Fibroblast of lung (primary cell): ENCODE measurements around the gene TSPAN9. TPM values are rescaled to one million over a fixed set of nuclear protein-coding genes. Genes with fewer than 3 reads are reported as not detected.

Source experiments
- DNase-seq, 2 donors: peaks; one replicate each; pipeline versions ENCODE4 v3.0.0 to v3.0.0-alpha.2; 2010; ENCODE audit warnings: low read depth in 2 of 2
- H2AFZ ChIP-seq: 2 replicates; pipeline ENCODE4 v1.5.1; 2012; ENCODE audit warnings: low read length, control low read depth, inconsistent platforms
- H3K27ac ChIP-seq: 2 replicates; pipeline ENCODE4 v1.5.1; 2011; ENCODE audit warnings: low read length, control low read depth; ENCODE audit not compliant: insufficient read depth
- H3K27me3 ChIP-seq: 2 replicates; pipeline ENCODE4 v1.5.1; 2011; ENCODE audit warnings: mild to moderate bottlenecking, low read length; ENCODE audit not compliant: control insufficient read depth, insufficient read depth
- H3K36me3 ChIP-seq: 2 replicates; pipeline ENCODE4 v1.5.1; 2011; ENCODE audit warnings: low read length; ENCODE audit not compliant: control insufficient read depth, insufficient read depth
- H3K4me1 ChIP-seq: 2 replicates; pipeline ENCODE4 v1.5.1; 2011; ENCODE audit warnings: low read length; ENCODE audit not compliant: control insufficient read depth, insufficient read depth; ENCODE audit errors: extremely low read depth
- H3K4me2 ChIP-seq: 2 replicates; pipeline ENCODE4 v1.5.1; 2011; ENCODE audit warnings: low read length, control low read depth; ENCODE audit not compliant: insufficient read depth; ENCODE audit errors: extremely low read depth
- H3K4me3 ChIP-seq, 4 experiments: fragments of 200-600 bp in 1 of 4; sonication (generic) in 1 of 4; replicated peaks in 1 of 4; 2 replicates each; pipeline ENCODE4 v1.5.1; 2011 to 2016; ENCODE audit warnings: low read length in 4 of 4, low read depth in 3 of 4, mild to moderate bottlenecking in 3 of 4, control low read depth in 2 of 4, inconsistent platforms in 1 of 4, mixed read lengths in 1 of 4; ENCODE audit not compliant: insufficient read depth in 1 of 4; ENCODE audit errors: control extremely low read depth in 1 of 4
- H3K79me2 ChIP-seq: 2 replicates; pipeline ENCODE4 v1.5.1; 2012; ENCODE audit warnings: mild to moderate bottlenecking, low read length, inconsistent platforms; ENCODE audit not compliant: control insufficient read depth, insufficient read depth
- H3K9ac ChIP-seq: 2 replicates; pipeline ENCODE4 v1.5.1; 2011; ENCODE audit warnings: mild to moderate bottlenecking, low read length, control low read depth; ENCODE audit not compliant: insufficient read depth
- H3K9me3 ChIP-seq: 2 replicates; pipeline ENCODE4 v1.5.1; 2012; ENCODE audit warnings: low read depth, low read length; ENCODE audit not compliant: control insufficient read depth, insufficient read depth
- H4K20me1 ChIP-seq: 2 replicates; pipeline ENCODE4 v1.5.1; 2011; ENCODE audit warnings: low read length; ENCODE audit not compliant: control insufficient read depth, insufficient read depth; ENCODE audit errors: extremely low read depth
- EZH2 ChIP-seq: IDR thresholded peaks from 2 replicates; pipeline ENCODE4 v1.5.1; 2012; ENCODE audit warnings: low read length, control low read depth, mild to moderate bottlenecking; ENCODE audit errors: missing control alignments
- polyA plus RNA-seq, 2 donors: library from polyadenylated mRNA; depleted of rRNA in 1 of 2; stranded (reverse) in 1 of 2; unstranded in 1 of 2; fragments of >200 nt; gene quantifications; 2 replicates each; pipeline ENCODE4 v1.2.1, GENCODE V29; 2011 to 2012; ENCODE audit warnings: missing spikeins in 1 of 2
- total RNA-seq: library from RNA; depleted of rRNA; stranded (reverse); fragments of >200 nt; gene quantifications from 2 replicates; pipeline ENCODE4 v1.2.1, GENCODE V29; 2014
- TF ChIP-seq, protein P1 (sequence below), 2 donors: IDR thresholded peaks in 1 of 2; conservative IDR thresholded peaks in 1 of 2; 1 replicate in 1 of 2; 2 replicates in 1 of 2; pipeline ENCODE4 v1.5.1; 2011 to 2012; ENCODE audit warnings: low read length in 2 of 2, control low read depth in 1 of 2, inconsistent platforms in 1 of 2, low read depth in 1 of 2, mild to moderate bottlenecking in 1 of 2

TSPAN9 gene
- total and polyA plus RNA-seq, 2 donors (not counting 1 experiment from before 2014, with no cell fraction given): 31.1 to 35.2 TPM

DNA sequence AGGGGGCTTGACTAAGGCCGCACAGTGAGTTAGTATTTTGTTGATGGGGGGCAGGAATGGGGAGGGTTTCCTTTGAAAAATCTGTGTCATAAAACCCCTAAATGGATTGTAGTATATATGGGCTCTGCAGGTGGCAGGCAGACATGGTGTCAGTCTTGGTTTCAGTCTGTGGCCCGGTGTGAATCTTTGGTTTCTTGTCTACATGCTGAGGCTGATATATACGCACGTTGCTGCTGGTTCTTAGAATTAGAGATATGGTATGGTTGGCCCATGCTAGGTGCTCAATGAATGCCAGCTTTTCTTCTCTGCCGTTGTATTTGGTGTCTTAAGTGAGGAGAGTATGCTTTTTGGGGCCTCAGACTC, 73.1 kb downstream of the TSPAN9 start:
- Histone ChIP-seq H3K79me2 (no peaks in the 10 kb centered on the region), H3K4me2 (no peak overlapping the region), H3K9me3 (no peaks in the 10 kb centered on the region), H3K36me3 (no peaks in the 10 kb centered on the region), H3K27me3 (no peaks in the 10 kb centered on the region), H3K27ac (no peak overlapping the region), H3K9ac (no peak overlapping the region), H3K4me1 (peaks cover 8% of the 10 kb centered on the region), H2AFZ (no peak overlapping the region), H3K4me3 (no peak overlapping the region), H4K20me1 (no peaks in the 10 kb centered on the region)
- TF ChIP-seq EZH2: no peak
- TF ChIP-seq, protein P1, sequence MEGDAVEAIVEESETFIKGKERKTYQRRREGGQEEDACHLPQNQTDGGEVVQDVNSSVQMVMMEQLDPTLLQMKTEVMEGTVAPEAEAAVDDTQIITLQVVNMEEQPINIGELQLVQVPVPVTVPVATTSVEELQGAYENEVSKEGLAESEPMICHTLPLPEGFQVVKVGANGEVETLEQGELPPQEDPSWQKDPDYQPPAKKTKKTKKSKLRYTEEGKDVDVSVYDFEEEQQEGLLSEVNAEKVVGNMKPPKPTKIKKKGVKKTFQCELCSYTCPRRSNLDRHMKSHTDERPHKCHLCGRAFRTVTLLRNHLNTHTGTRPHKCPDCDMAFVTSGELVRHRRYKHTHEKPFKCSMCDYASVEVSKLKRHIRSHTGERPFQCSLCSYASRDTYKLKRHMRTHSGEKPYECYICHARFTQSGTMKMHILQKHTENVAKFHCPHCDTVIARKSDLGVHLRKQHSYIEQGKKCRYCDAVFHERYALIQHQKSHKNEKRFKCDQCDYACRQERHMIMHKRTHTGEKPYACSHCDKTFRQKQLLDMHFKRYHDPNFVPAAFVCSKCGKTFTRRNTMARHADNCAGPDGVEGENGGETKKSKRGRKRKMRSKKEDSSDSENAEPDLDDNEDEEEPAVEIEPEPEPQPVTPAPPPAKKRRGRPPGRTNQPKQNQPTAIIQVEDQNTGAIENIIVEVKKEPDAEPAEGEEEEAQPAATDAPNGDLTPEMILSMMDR (conservative IDR thresholded peaks at IDR 0.05 in 1 of 2, IDR thresholded peaks at IDR 0.05 in 1 of 2; ENCODE audit: low read depth in 1 of 2, low read length in 2 of 2): no peak
- DNase-seq: no peak

DNA sequence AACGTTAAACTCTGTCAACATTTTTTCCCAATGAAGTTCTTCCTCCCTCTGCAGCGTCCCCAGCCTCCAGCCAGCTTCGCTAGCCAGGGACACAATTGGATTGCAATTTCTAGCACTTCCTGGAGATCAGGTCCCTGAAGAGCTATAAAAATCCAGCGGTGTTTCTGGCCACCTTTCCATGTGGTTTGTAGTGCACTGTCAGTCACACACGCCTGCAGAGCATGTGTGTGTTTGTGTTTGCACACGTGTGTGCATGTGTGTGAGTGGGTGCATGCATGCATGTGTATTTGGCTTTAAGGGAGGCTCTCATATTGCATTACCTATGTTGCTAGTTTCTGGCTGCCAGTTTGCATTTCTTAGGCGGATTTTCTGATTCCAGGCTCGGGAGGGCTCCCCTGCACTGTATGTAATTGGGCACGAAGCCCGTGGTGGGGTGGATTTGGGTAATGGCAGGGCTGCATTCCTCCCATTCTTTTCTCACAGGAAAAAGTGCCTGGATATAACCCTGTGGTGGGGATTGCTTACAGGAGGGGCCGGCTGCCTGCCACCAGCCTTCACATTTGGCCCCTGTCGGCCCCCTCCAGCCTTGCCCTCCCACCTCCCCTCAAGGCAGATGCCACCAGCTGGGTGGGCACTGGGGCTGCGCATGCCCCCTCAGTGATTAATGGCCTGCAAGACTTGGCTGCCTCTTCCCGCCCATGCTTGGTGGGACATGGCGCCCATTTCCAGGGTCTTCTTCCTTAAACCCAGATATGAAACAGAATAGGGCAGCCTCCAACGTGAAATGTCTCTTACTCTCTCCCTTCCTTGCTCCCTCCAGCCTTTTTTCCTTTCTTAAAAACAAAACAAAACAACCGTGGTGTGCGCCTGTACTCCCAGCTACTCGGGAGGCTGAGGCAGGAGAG, 74.0 kb downstream of the TSPAN9 start:
- H3K9me3 ChIP-seq: no peaks in the 10 kb centered on the region
- no peak for TF ChIP-seq EZH2
- TF ChIP-seq, protein P1 (conservative IDR thresholded peaks at IDR 0.05 in 1 of 2, IDR thresholded peaks at IDR 0.05 in 1 of 2; ENCODE audit: low read depth in 1 of 2, low read length in 2 of 2): no peak
- no peak overlapping the region for H3K4me3 ChIP-seq
- H4K20me1 ChIP-seq: no peaks in the 10 kb centered on the region
- DNase-seq: peak; percentile 29 to 70
- no peaks in the 10 kb centered on the region for H3K36me3 ChIP-seq
- no peak overlapping the region for H3K27ac ChIP-seq
- H2AFZ ChIP-seq: no peak overlapping the region
- no peak overlapping the region for H3K9ac ChIP-seq
- H3K4me1 ChIP-seq: peaks cover 8% of the 10 kb centered on the region
- no peaks in the 10 kb centered on the region for H3K79me2 ChIP-seq
- peak overlapping the region; percentile 40 for H3K4me2 ChIP-seq
- H3K27me3 ChIP-seq: no peaks in the 10 kb centered on the region

DNA sequence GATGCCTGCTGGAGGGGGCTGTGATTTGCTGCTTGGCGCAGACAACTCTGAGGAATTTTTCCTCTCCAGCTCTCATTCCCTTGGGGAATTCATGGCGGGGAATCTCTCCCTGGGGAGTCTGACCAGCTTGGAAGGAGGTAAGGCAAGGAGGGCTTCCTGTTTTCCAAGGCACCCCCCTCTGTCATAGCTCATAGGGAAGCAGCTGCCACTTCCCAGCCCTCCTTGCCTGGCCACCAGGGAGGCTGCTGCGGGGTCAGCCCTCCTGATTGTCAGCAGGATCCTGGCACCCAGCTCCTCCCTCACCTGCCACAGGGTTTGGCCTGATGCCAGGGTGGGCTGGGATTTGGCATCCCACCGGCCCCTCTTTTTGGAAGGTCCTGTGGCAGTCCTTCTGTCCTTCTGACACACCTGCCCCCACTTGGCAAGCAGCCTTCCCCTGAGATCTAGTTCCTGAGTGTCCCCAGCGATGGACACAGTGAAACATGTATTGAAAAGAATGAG, 74.9 kb downstream of the TSPAN9 start:
- no peak overlapping the region for H3K4me2 ChIP-seq
- H2AFZ ChIP-seq: no peak overlapping the region
- peaks cover 8% of the 10 kb centered on the region for H3K4me1 ChIP-seq
- H3K9me3 ChIP-seq: no peaks in the 10 kb centered on the region
- no peak overlapping the region for H3K9ac ChIP-seq
- peak in 1 of 2 donors; percentile 49 for DNase-seq
- no peaks in the 10 kb centered on the region for H3K36me3 ChIP-seq
- no peaks in the 10 kb centered on the region for H4K20me1 ChIP-seq
- H3K27ac ChIP-seq: no peak overlapping the region
- no peaks in the 10 kb centered on the region for H3K79me2 ChIP-seq
- H3K4me3 ChIP-seq: no peak overlapping the region
- H3K27me3 ChIP-seq: no peaks in the 10 kb centered on the region
- TF ChIP-seq, protein P1 (conservative IDR thresholded peaks at IDR 0.05 in 1 of 2, IDR thresholded peaks at IDR 0.05 in 1 of 2; ENCODE audit: low read depth in 1 of 2, low read length in 2 of 2): no peak
- TF ChIP-seq EZH2: no peak
